GM21825 (cell line): ENCODE results near the gene SH2D6.

Source experiments
- ATAC-seq: cut with Tn5 transposase; IDR thresholded peaks from one replicate; pipeline ENCODE4 v1.9.1; 2021; ENCODE audit warnings: mild to moderate bottlenecking, moderate library complexity; ENCODE audit not compliant: unreplicated experiment

Gene SH2D6

GRCh38 chr2:85421260-85422071, 3.0 kb downstream of the SH2D6 start:
- no peak for ATAC-seq

- ATAC-seq: no peak
Observed at GRCh38 chr2:85422072-85422457, 3.6 kb downstream of the SH2D6 start.

GRCh38 chr2:85423525-85423924, 5.0 kb downstream of the SH2D6 start:
- no peak for ATAC-seq

- ATAC-seq: no peak
Observed at GRCh38 chr2:85425588-85425987, 7.1 kb downstream of the SH2D6 start.

- no peak for ATAC-seq
Observed at GRCh38 chr2:85427300-85427835, 8.9 kb downstream of the SH2D6 start.

GRCh38 chr2:85428343-85428881, 9.9 kb downstream of the SH2D6 start:
- no peak for ATAC-seq

- ATAC-seq: no peak
Observed at GRCh38 chr2:85429213-85429923, 10.9 kb downstream of the SH2D6 start.

GRCh38 chr2:85429924-85430289, 11.4 kb downstream of the SH2D6 start:
- ATAC-seq: no peak

GRCh38 chr2:85430752-85431569, 12.4 kb downstream of the SH2D6 start:
- ATAC-seq: no peak

GRCh38 chr2:85431570-85432205, 13.2 kb downstream of the SH2D6 start:
- ATAC-seq: no peak

- ATAC-seq: no peak
Observed at GRCh38 chr2:85433511-85434089, 15.1 kb downstream of the SH2D6 start.

GRCh38 chr2:85434696-85435095, 16.2 kb downstream of the SH2D6 start:
- ATAC-seq: no peak

GRCh38 chr2:85435220-85435958, 16.9 kb downstream of the SH2D6 start:
- no peak for ATAC-seq

- no peak for ATAC-seq
Observed at GRCh38 chr2:85435981-85436835, 17.7 kb downstream of the SH2D6 start.

GRCh38 chr2:85436836-85437487, 18.4 kb downstream of the SH2D6 start:
- ATAC-seq: no peak

GRCh38 chr2:85437488-85438200, 19.1 kb downstream of the SH2D6 start:
- peak; percentile 89 for ATAC-seq
